Sigmoid colon (tissue), 3 donors: ENCODE results near the gene MMP2.

Source experiments
- POLR2A ChIP-seq, 2 donors: fragments of 450-650 bp; IDR thresholded peaks; one replicate each; pipeline ENCODE4 v1.6.1; 2016; ENCODE audit warnings: antibody characterized with exemption in 2 of 2, mild to moderate bottlenecking in 2 of 2, moderate library complexity in 2 of 2
- TF ChIP-seq, protein P1 (sequence below), 4 experiments: fragments of 450-650 bp in 3 of 4; fragments of 200-600 bp in 1 of 4; IDR thresholded peaks; one replicate each; pipeline ENCODE4 v1.5.1; 2016 to 2019; ENCODE audit warnings: antibody characterized with exemption in 4 of 4, mild to moderate bottlenecking in 3 of 4, moderate library complexity in 2 of 4

DNA sequence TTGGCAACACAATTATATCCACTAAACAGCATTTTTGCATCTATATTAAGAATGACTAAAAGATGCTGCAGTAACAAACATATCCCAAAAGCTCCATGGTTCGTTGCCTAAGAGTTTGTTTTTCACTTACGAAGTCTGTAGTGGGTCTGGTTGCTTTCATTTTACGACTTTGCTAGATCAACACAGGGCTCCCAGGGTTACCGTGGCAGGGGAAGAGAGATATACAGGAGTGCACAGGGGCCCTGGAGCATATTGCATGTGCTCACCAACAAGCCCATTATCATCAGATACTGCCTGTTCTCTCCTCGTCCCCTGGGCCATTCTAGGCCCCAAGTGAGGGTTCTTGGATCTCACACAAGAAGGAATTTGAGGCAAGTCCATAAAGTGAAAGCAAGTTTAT lies 3.1 kb upstream of the MMP2 start:
- TF ChIP-seq, protein P1, sequence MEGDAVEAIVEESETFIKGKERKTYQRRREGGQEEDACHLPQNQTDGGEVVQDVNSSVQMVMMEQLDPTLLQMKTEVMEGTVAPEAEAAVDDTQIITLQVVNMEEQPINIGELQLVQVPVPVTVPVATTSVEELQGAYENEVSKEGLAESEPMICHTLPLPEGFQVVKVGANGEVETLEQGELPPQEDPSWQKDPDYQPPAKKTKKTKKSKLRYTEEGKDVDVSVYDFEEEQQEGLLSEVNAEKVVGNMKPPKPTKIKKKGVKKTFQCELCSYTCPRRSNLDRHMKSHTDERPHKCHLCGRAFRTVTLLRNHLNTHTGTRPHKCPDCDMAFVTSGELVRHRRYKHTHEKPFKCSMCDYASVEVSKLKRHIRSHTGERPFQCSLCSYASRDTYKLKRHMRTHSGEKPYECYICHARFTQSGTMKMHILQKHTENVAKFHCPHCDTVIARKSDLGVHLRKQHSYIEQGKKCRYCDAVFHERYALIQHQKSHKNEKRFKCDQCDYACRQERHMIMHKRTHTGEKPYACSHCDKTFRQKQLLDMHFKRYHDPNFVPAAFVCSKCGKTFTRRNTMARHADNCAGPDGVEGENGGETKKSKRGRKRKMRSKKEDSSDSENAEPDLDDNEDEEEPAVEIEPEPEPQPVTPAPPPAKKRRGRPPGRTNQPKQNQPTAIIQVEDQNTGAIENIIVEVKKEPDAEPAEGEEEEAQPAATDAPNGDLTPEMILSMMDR (IDR thresholded peaks at IDR 0.05), result no peak
- TF ChIP-seq POLR2A (IDR thresholded peaks at IDR 0.05), result no peak
